ENCODE measurements around the gene ZNF438. TPM values are rescaled to one million over a fixed set of nuclear protein-coding genes. Genes with fewer than 3 reads are reported as not detected.

The ZNF438 gene
- total and polyA plus RNA-seq, 2 of the 8 experiments (the other 6 are each of a cell fraction or from before 2014, with no cell fraction given) = 0.95 to 1.7 TPM

DNA sequence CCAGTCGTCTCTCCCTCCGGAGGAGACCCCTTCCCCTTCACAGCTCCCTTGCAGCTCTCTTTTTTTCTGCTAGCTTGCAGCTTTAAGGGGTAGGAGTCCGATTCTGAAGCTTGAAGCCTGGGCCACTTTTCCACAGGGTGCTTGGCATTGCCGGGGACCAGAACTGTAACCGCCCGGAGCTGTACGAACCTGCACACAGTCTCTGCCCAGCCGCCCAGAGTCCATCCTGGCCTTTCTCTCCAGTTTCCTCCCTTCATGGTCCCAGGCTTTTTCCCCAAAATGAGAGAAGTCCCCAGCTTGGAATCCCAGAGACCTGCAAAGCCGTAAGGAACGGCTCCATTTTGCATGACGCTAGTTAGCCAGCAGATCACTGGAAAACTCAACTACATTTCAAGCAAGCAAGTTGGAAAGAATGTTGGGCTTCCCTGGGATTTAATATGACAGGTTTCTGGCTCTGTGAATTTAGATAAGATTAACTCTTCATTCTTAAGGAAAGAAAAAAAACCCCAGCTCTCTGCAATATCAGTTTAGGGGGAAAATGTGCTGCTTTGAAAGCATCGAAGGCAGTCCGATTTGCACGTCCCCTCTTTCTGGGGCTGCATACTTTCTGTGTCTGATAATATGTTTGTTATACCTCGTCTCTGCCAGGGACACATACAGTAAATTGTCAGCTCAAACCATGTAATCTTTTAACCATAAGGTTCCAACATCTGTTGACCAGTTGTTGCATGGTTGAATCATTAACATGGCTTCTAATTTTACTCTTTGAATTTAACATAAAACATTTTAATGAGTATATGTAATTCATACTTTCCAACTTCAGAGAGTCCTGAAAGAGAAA lies 212.1 kb downstream of the ZNF438 start:
- Histone ChIP-seq H3K27me3 (replicated peaks in 1 of 4; ENCODE audit: control insufficient read depth in 3 of 4, extremely low read depth in 1 of 4, insufficient read depth in 3 of 4, low read length in 3 of 4) (no peaks in the 10 kb centered on the region; a peak in 2 of 7 replicates), H2BK20ac (ENCODE audit: low read length) (no peak overlapping the region), H3K4ac (replicated peaks; ENCODE audit: insufficient read length, low read depth, low read length) (no peak overlapping the region), H4K5ac (ENCODE audit: insufficient read length, low read depth, low read length) (no peak overlapping the region), H3K27ac (ENCODE audit: low read depth, low read length) (no peak overlapping the region), H3K4me2 (ENCODE audit: insufficient read depth in 1 of 2, low read depth in 2 of 2, low read length in 2 of 2) (no peak overlapping the region), H3K9me3 (ENCODE audit: insufficient read depth in 2 of 2, low read depth in 1 of 2, low read length in 1 of 2) (no peaks in the 10 kb centered on the region), H2BK5ac (ENCODE audit: low read depth, low read length) (no peak overlapping the region), H3K18ac (ENCODE audit: extremely low read depth, low read length) (no peak overlapping the region), H3K79me1 (ENCODE audit: low read depth, low read length) (no peaks in the 10 kb centered on the region), H3K4me3 (ENCODE audit: extremely low read depth in 1 of 4, insufficient read depth in 2 of 4, low read depth in 3 of 4, low read length in 4 of 4) (no peak overlapping the region), H3K36me3 (ENCODE audit: control insufficient read depth in 2 of 4, insufficient read depth in 4 of 4, low read length in 3 of 4) (no peaks in the 10 kb centered on the region), H3K23me2 (ENCODE audit: low read depth, low read length) (no peaks in the 10 kb centered on the region), H3K9ac (replicated peaks in 1 of 4; ENCODE audit: extremely low read depth in 1 of 4, low read depth in 3 of 4, low read length in 3 of 4) (no peak overlapping the region), H3K4me1 (replicated peaks in 1 of 4; ENCODE audit: control insufficient read depth in 3 of 4, insufficient read depth in 4 of 4, low read length in 3 of 4) (no peaks in the 10 kb centered on the region), H4K91ac (replicated peaks; ENCODE audit: insufficient read length, low read length) (no peak overlapping the region), H2AK5ac (ENCODE audit: low read depth, low read length) (no peak overlapping the region), H3K23ac (ENCODE audit: insufficient read length) (no peak overlapping the region), H4K8ac (ENCODE audit: extremely low read depth, insufficient read depth, low read length) (no peak overlapping the region; the same call in 1 of the 2 replicates), H2BK15ac (ENCODE audit: low read length) (no peak overlapping the region), H3K14ac (ENCODE audit: insufficient read length) (no peak overlapping the region), H2AFZ (ENCODE audit: low read length) (peak overlapping the region; percentile 4; the same call in 1 of the 2 replicates), H2BK12ac (ENCODE audit: low read depth, low read length) (no peak overlapping the region), H3K79me2 (ENCODE audit: control insufficient read depth in 1 of 2, insufficient read depth in 2 of 2, low read length in 2 of 2) (no peaks in the 10 kb centered on the region), H3K56ac (replicated peaks; ENCODE audit: insufficient read length, low read depth, low read length) (no peak overlapping the region), H4K20me1 (replicated peaks in 1 of 2; ENCODE audit: control insufficient read depth in 1 of 2, insufficient read depth in 2 of 2, low read length in 2 of 2) (no peaks in the 10 kb centered on the region), H2BK120ac (replicated peaks; ENCODE audit: low read depth, low read length) (no peak overlapping the region)
- TF ChIP-seq BRCA1 (IDR thresholded peaks at IDR 0.05; ENCODE audit: low read depth, low read length) (no peak), POLR2AphosphoS5 (IDR thresholded peaks at IDR 0.05; ENCODE audit: low read depth, low read length) (no peak), GTF2F1 (IDR thresholded peaks at IDR 0.05; ENCODE audit: borderline replicate concordance, low read depth, low read length) (no peak)
- TF ChIP-seq, protein P1, sequence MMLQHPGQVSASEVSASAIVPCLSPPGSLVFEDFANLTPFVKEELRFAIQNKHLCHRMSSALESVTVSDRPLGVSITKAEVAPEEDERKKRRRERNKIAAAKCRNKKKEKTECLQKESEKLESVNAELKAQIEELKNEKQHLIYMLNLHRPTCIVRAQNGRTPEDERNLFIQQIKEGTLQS (IDR thresholded peaks at IDR 0.05; ENCODE audit: insufficient read depth, low read depth, low read length) = no peak
- FAIRE-seq = no peak
- ChIA-PET CTCF (ENCODE audit: partially characterized antibody) (interaction anchor here (0.7 to 2.1 kb wide), 2 partner anchors 10 to 118 kb away, joined by 4 to 6 read pairs; no protein-coding TSS in a partner anchor), POLR2A (ENCODE audit: partially characterized antibody) (no interaction called here)
- WGBS, 2 experiments (ENCODE audit: extremely low coverage in 1 of 2, insufficient coverage in 1 of 2, insufficient read length in 1 of 2, insufficient replicate concordance in 2 of 2, low coverage in 1 of 2, low lambda C conversion rate in 2 of 2, missing lambda C conversion rate in 1 of 2) = 90% methylated on average over 15 of the region's 15 CpGs; no CpG with 5 or more reads in 1 of the 2 experiments
- no peak for DNase-seq (ENCODE audit: low read depth in 1 of 2, low spot score in 2 of 2)
